Measurements from ENCODE around the gene TCF4. TPM values are rescaled to one million over a fixed set of nuclear protein-coding genes. Genes with fewer than 3 reads are reported as not detected.
A peak's percentile ranks its signal among the peaks of the same experiment; 100 is the strongest.

The TCF4 gene
- total RNA-seq, 1 experiment from 2014 or later: 104 TPM

GRCh38 chr18:55433648-55434047 is 154.3 kb downstream of the TCF4 start:
- no peak overlapping the region for H3K4me3 Mint-ChIP-seq
- H3K27ac Mint-ChIP-seq: 0 out of 2 replicates have a peak overlapping the region, but pooled peaks have one; percentile 11
- peaks cover 2% of the 10 kb centered on the region; the same call in 1 of the 2 replicates for H3K36me3 Mint-ChIP-seq
- DNase-seq (ENCODE audit: low spot score) (no peak), ATAC-seq (no peak)
- H3K9me3 Mint-ChIP-seq: peaks cover 1% of the 10 kb centered on the region; the same call in 1 of the 2 replicates
- TF ChIP-seq E2F1 (CRISPR knock-in tag; IDR thresholded peaks at IDR 0.05): no peak
- no peak for TF ChIP-seq JUN (CRISPR knock-in tag; IDR thresholded peaks at IDR 0.05)
- H3K4me1 Mint-ChIP-seq: peaks cover 56% of the 10 kb centered on the region
- CTCF ChIA-PET: interaction anchor here (0.7 to 0.8 kb wide), 2 partner anchors 9 to 199 kb away, joined by 3 read pairs; no protein-coding TSS in a partner anchor
- POLR2A ChIA-PET: no interaction called here
- H3K27me3 Mint-ChIP-seq (ENCODE audit: low read depth): no peaks in the 10 kb centered on the region

GRCh38 chr18:55433140-55433539 is 154.9 kb downstream of the TCF4 start:
- Mint-ChIP-seq H3K36me3 (peaks cover 2% of the 10 kb centered on the region; the same call in 1 of the 2 replicates), H3K27me3 (ENCODE audit: low read depth) (no peaks in the 10 kb centered on the region), H3K4me1 (peaks cover 56% of the 10 kb centered on the region), H3K27ac (0 out of 2 replicates have a peak overlapping the region, but pooled peaks have one; percentile 33), H3K9me3 (peaks cover 6% of the 10 kb centered on the region; the same call in 1 of the 2 replicates), H3K4me3 (no peak overlapping the region)
- ChIA-PET POLR2A (no interaction called here), CTCF (interaction anchor here (0.7 kb wide), 1 partner anchor 8 kb away, joined by 3 read pairs; no protein-coding TSS in a partner anchor)
- ATAC-seq: no peak
- DNase-seq (ENCODE audit: low spot score): no peak
- TF ChIP-seq JUN (CRISPR knock-in tag; IDR thresholded peaks at IDR 0.05) (no peak), ZNF423 (CRISPR knock-in tag; IDR thresholded peaks at IDR 0.05) (no peak), MXD4 (CRISPR knock-in tag; IDR thresholded peaks at IDR 0.05; ENCODE audit: borderline replicate concordance) (no peak), ZNF671 (CRISPR knock-in tag; IDR thresholded peaks at IDR 0.05) (no peak), ELF4 (CRISPR knock-in tag; IDR thresholded peaks at IDR 0.05; ENCODE audit: low read depth) (no peak), NFYB (CRISPR knock-in tag; conservative IDR thresholded peaks at IDR 0.05; ENCODE audit: low read depth) (no peak), GTF2I (CRISPR knock-in tag; conservative IDR thresholded peaks at IDR 0.05) (no peak), TEAD4 (CRISPR knock-in tag; IDR thresholded peaks at IDR 0.05) (no peak), PRDM15 (CRISPR knock-in tag; IDR thresholded peaks at IDR 0.05) (no peak), ATF3 (CRISPR knock-in tag; conservative IDR thresholded peaks at IDR 0.05) (no peak), PREB (CRISPR knock-in tag; IDR thresholded peaks at IDR 0.05; ENCODE audit: borderline replicate concordance) (no peak)
- TF ChIP-seq, protein P1, sequence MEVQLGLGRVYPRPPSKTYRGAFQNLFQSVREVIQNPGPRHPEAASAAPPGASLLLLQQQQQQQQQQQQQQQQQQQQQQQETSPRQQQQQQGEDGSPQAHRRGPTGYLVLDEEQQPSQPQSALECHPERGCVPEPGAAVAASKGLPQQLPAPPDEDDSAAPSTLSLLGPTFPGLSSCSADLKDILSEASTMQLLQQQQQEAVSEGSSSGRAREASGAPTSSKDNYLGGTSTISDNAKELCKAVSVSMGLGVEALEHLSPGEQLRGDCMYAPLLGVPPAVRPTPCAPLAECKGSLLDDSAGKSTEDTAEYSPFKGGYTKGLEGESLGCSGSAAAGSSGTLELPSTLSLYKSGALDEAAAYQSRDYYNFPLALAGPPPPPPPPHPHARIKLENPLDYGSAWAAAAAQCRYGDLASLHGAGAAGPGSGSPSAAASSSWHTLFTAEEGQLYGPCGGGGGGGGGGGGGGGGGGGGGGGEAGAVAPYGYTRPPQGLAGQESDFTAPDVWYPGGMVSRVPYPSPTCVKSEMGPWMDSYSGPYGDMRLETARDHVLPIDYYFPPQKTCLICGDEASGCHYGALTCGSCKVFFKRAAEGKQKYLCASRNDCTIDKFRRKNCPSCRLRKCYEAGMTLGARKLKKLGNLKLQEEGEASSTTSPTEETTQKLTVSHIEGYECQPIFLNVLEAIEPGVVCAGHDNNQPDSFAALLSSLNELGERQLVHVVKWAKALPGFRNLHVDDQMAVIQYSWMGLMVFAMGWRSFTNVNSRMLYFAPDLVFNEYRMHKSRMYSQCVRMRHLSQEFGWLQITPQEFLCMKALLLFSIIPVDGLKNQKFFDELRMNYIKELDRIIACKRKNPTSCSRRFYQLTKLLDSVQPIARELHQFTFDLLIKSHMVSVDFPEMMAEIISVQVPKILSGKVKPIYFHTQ (CRISPR knock-in tag; IDR thresholded peaks at IDR 0.05): no peak
- TF ChIP-seq, protein P2, sequence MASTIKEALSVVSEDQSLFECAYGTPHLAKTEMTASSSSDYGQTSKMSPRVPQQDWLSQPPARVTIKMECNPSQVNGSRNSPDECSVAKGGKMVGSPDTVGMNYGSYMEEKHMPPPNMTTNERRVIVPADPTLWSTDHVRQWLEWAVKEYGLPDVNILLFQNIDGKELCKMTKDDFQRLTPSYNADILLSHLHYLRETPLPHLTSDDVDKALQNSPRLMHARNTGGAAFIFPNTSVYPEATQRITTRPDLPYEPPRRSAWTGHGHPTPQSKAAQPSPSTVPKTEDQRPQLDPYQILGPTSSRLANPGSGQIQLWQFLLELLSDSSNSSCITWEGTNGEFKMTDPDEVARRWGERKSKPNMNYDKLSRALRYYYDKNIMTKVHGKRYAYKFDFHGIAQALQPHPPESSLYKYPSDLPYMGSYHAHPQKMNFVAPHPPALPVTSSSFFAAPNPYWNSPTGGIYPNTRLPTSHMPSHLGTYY (CRISPR knock-in tag; IDR thresholded peaks at IDR 0.05): no peak
- TF ChIP-seq, protein P3, sequence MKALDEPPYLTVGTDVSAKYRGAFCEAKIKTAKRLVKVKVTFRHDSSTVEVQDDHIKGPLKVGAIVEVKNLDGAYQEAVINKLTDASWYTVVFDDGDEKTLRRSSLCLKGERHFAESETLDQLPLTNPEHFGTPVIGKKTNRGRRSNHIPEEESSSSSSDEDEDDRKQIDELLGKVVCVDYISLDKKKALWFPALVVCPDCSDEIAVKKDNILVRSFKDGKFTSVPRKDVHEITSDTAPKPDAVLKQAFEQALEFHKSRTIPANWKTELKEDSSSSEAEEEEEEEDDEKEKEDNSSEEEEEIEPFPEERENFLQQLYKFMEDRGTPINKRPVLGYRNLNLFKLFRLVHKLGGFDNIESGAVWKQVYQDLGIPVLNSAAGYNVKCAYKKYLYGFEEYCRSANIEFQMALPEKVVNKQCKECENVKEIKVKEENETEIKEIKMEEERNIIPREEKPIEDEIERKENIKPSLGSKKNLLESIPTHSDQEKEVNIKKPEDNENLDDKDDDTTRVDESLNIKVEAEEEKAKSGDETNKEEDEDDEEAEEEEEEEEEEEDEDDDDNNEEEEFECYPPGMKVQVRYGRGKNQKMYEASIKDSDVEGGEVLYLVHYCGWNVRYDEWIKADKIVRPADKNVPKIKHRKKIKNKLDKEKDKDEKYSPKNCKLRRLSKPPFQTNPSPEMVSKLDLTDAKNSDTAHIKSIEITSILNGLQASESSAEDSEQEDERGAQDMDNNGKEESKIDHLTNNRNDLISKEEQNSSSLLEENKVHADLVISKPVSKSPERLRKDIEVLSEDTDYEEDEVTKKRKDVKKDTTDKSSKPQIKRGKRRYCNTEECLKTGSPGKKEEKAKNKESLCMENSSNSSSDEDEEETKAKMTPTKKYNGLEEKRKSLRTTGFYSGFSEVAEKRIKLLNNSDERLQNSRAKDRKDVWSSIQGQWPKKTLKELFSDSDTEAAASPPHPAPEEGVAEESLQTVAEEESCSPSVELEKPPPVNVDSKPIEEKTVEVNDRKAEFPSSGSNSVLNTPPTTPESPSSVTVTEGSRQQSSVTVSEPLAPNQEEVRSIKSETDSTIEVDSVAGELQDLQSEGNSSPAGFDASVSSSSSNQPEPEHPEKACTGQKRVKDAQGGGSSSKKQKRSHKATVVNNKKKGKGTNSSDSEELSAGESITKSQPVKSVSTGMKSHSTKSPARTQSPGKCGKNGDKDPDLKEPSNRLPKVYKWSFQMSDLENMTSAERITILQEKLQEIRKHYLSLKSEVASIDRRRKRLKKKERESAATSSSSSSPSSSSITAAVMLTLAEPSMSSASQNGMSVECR (CRISPR knock-in tag; IDR thresholded peaks at IDR 0.05; ENCODE audit: borderline replicate concordance): no peak

Measured in WTC11 (cell line).